Transverse colon (tissue), 4 donors: ENCODE results near the gene CSRNP2. TPM values are rescaled to one million over a fixed set of nuclear protein-coding genes. Genes with fewer than 3 reads are reported as not detected.

Experiments
- DNase-seq: peaks from one replicate; pipeline ENCODE4 v3.0.0-alpha.2; 2019
- H3K27ac ChIP-seq, 4 donors: fragments of 200-600 bp; sonication (generic); 2 replicates each; pipeline ENCODE4 v1.5.1; 2016 to 2018; ENCODE audit warnings: inconsistent platforms in 4 of 4
- H3K27me3 ChIP-seq: fragments of 200-600 bp; sonication (generic); 2 replicates; pipeline ENCODE4 v1.5.1; 2017; ENCODE audit warnings: inconsistent platforms
- H3K36me3 ChIP-seq, 4 donors: fragments of 200-600 bp; sonication (generic); 2 replicates each; pipeline ENCODE4 v1.5.1; 2017 to 2019; ENCODE audit warnings: inconsistent platforms in 4 of 4
- H3K4me1 ChIP-seq, 4 donors: fragments of 200-600 bp; sonication (generic); 2 replicates each; pipeline ENCODE4 v1.5.1; 2017 to 2020; ENCODE audit warnings: inconsistent platforms in 4 of 4
- H3K4me3 ChIP-seq, 4 donors: fragments of 200-600 bp; sonication (generic); 1 replicate in 1 of 4; 2 replicates in 3 of 4; pipeline versions ENCODE4 v1.5.1 to v1.6.1; 2017 to 2019; ENCODE audit warnings: inconsistent platforms in 4 of 4
- H3K9me3 ChIP-seq, 2 donors: fragments of 200-600 bp; sonication (generic); 2 replicates each; pipeline ENCODE4 v1.5.1; 2017 to 2019; ENCODE audit warnings: inconsistent platforms in 2 of 2
- EP300 ChIP-seq: sonication (generic); formaldehyde crosslinking; IDR thresholded peaks from one replicate; pipeline ENCODE4 v1.6.1; 2017; ENCODE audit warnings: antibody characterized with exemption, low read depth
- POLR2A ChIP-seq: fragments of 450-650 bp; IDR thresholded peaks from one replicate; pipeline ENCODE4 v1.6.1; 2016; ENCODE audit warnings: antibody characterized with exemption, mild to moderate bottlenecking, moderate library complexity
- POLR2AphosphoS5 ChIP-seq, 3 donors: sonication (generic); formaldehyde crosslinking; IDR thresholded peaks; one replicate each; pipeline ENCODE4 v1.6.1; 2016; ENCODE audit warnings: antibody characterized with exemption in 3 of 3
- WGBS, 2 donors: methylation state at CpG; one replicate each; pipeline ENCODE4 v1.1.5; 2018; ENCODE audit warnings: low coverage in 1 of 2; 5-methylcytosine and 5-hydroxymethylcytosine counted together
- in situ Hi-C, 4 donors: fragments of 200-750 bp; cut with MboI; loops; one replicate each; pipeline versions ENCODE4 v1.15.0 to v1.15.1; 2017; ENCODE audit warnings: low sequenced_read_pairs in 3 of 4, low pct_ligation_motif_present in 1 of 4, low pct_unique_long_range_greater_than_20kb in 1 of 4
- intact Hi-C: fragments of 100-400 bp; cut with DNase I; formaldehyde crosslinking; loops from one replicate; pipeline ENCODE4 v1.15.1; 2023; ENCODE audit warnings: low total_unique reads
- total RNA-seq, 4 donors: library from RNA; depleted of rRNA; stranded (reverse); fragments of >200 nt; gene quantifications; one replicate each; pipeline ENCODE4 v1.1.0, GENCODE V29; 2016
- TF ChIP-seq, protein P1 (sequence below), 5 experiments: fragments of 200-600 bp in 3 of 5; fragments of 450-650 bp in 2 of 5; sonication (generic) in 3 of 5; IDR thresholded peaks; 1 replicate in 2 of 5; 2 replicates in 3 of 5; pipeline ENCODE4 v1.5.1; 2016 to 2017; ENCODE audit warnings: antibody characterized with exemption in 5 of 5, inconsistent platforms in 3 of 5, mild to moderate bottlenecking in 2 of 5, moderate library complexity in 1 of 5

Gene CSRNP2
- total RNA-seq, 4 donors from 2014 or later: 14.3 to 69.6 (median 25.5) TPM

DNA sequence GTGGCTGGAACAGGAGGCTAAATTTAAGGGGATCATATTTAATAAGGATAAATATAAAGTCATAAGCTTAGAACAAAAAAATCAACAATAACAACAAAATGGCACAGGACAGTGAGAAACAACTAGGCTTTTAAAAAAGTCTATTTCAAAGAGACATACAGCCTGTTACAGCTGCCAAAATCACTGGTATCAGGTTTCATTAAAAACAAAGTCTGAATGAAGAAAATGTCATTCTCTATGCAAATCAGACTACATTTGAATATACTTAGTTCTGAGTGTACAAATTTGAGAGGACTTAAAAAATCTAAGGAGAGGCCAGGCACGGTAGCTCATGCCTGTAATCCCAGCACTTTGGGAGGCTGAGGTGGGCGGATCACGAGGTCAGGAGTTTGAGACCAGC is 45.5 kb upstream of the CSRNP2 start:
- in situ Hi-C loops (no loop called here), intact Hi-C loops (no loop called here)
- 80% methylated on average over 3 of the region's 3 CpGs; no CpG with 5 or more reads in 1 of the 2 donors for WGBS, 2 donors
- no peak for TF ChIP-seq POLR2AphosphoS5 (IDR thresholded peaks at IDR 0.05)
- TF ChIP-seq EP300: no peak
- TF ChIP-seq POLR2A: no peak
- TF ChIP-seq, protein P1, sequence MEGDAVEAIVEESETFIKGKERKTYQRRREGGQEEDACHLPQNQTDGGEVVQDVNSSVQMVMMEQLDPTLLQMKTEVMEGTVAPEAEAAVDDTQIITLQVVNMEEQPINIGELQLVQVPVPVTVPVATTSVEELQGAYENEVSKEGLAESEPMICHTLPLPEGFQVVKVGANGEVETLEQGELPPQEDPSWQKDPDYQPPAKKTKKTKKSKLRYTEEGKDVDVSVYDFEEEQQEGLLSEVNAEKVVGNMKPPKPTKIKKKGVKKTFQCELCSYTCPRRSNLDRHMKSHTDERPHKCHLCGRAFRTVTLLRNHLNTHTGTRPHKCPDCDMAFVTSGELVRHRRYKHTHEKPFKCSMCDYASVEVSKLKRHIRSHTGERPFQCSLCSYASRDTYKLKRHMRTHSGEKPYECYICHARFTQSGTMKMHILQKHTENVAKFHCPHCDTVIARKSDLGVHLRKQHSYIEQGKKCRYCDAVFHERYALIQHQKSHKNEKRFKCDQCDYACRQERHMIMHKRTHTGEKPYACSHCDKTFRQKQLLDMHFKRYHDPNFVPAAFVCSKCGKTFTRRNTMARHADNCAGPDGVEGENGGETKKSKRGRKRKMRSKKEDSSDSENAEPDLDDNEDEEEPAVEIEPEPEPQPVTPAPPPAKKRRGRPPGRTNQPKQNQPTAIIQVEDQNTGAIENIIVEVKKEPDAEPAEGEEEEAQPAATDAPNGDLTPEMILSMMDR (IDR thresholded peaks at IDR 0.05): no peak
- Histone ChIP-seq H3K4me1 (peaks cover 0 to 13% (median 0%) of the 10 kb centered on the region in 4 donors), H3K27ac (no peak overlapping the region), H3K9me3 (no peaks in the 10 kb centered on the region), H3K36me3 (no peaks in the 10 kb centered on the region), H3K27me3 (no peaks in the 10 kb centered on the region), H3K4me3 (no peak overlapping the region)
- DNase-seq: no peak

DNA sequence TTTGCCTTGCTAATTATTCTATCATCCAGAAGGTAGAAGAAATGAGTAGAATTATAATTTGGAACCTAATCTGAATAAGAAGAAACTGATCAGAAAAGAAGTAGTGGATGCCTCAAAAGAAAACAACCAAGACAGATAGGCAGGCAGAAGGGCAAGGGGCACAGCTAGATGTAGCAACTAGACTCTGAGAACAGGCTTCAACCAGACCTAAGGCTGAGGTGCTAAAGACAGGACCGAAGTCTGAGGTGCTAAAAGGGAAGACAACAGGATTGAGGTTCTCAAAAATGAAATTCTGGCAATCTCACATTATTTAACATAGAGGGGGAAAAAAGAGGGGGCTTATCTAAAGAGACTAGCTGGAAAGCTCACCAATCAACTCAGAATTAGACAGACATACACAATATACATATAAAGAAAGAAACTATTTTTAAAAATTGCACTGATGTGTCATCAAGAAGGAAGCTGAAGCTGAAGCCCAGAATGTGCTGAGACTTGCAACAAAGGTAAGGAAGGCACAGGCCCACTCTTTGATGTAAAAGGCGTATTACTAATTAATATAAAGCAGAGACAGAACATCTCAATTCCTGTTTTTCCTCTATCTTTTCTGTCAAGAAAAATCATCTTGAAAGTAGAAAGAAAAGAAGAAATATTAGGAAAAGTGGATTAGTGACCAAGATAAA is 43.8 kb upstream of the CSRNP2 start:
- DNase-seq: no peak
- Histone ChIP-seq H3K4me3 (no peak overlapping the region), H3K9me3 (no peaks in the 10 kb centered on the region), H3K27ac (no peak overlapping the region), H3K36me3 (no peaks in the 10 kb centered on the region), H3K4me1 (no peaks in the 10 kb centered on the region), H3K27me3 (no peaks in the 10 kb centered on the region)
- 90 to 100% methylated on average over 1 to 2 of the region's 2 CpGs for WGBS, 2 donors
- TF ChIP-seq, protein P1 (IDR thresholded peaks at IDR 0.05): no peak
- no peak for TF ChIP-seq POLR2A
- no peak for TF ChIP-seq POLR2AphosphoS5 (IDR thresholded peaks at IDR 0.05)
- TF ChIP-seq EP300: no peak
- in situ Hi-C loops (no loop called here), intact Hi-C loops (no loop called here)

DNA sequence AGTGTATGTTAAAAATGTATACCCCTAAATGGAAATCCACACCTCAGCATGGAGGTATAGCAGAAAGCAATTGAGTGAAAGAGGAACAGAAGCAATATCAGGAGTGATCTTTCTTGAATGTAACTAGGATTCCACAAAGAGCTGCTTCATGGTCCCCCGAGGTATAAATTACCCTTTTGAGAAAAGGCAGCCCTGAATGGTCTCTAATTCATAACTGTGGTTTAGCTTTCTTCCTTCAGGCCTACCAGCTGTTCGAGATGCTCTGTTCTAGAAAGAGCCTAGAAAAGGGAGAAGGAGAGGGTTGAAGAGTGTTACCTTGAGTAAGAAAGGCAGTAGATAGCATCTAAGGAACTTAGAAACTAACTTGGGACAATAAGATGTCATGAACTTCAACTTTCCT is 42.9 kb upstream of the CSRNP2 start:
- DNase-seq: no peak
- Histone ChIP-seq H3K36me3 (no peaks in the 10 kb centered on the region), H3K4me1 (no peaks in the 10 kb centered on the region), H3K4me3 (no peak overlapping the region), H3K27me3 (no peaks in the 10 kb centered on the region), H3K27ac (no peak overlapping the region), H3K9me3 (no peaks in the 10 kb centered on the region)
- TF ChIP-seq, protein P1 (IDR thresholded peaks at IDR 0.05): no peak
- TF ChIP-seq POLR2A (no peak), POLR2AphosphoS5 (IDR thresholded peaks at IDR 0.05) (no peak), EP300 (no peak)
- intact Hi-C loops (no loop called here), in situ Hi-C loops (no loop called here)
- WGBS, 2 donors: 93 to 95% methylated on average over 2 of the region's 2 CpGs

DNA sequence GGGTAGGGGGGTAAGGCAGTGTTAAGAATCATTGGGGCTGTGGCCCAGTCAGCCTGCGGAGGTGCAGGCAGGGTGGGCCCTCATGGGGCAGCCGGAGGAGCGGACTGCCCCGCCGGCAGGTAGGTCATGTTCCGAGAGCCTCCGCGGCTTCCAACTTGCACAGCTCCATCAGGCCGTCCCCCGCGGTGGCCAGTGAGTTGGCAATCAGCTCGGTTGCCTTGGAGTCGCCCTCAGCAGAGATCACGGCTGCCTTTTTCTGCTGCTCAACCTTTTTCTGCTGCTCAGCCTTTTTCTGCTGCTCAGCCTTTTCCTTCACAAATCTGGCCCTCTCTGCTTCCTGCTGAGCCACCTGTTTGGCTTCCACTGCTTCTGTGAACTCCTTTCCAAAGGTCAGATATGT is 41.1 kb upstream of the CSRNP2 start:
- no peaks in the 10 kb centered on the region for H3K9me3 ChIP-seq
- no peak overlapping the region for H3K4me3 ChIP-seq
- no peak overlapping the region for H3K27ac ChIP-seq
- no peaks in the 10 kb centered on the region for H3K36me3 ChIP-seq
- no peaks in the 10 kb centered on the region for H3K4me1 ChIP-seq
- DNase-seq: no peak
- intact Hi-C loops: no loop called here
- no peak for TF ChIP-seq POLR2AphosphoS5 (IDR thresholded peaks at IDR 0.05)
- TF ChIP-seq EP300: no peak
- TF ChIP-seq, protein P1 (IDR thresholded peaks at IDR 0.05): no peak
- no peak for TF ChIP-seq POLR2A
- WGBS, 2 donors: 95 to 100% methylated on average over 1 to 14 of the region's 14 CpGs
- H3K27me3 ChIP-seq: no peaks in the 10 kb centered on the region
- in situ Hi-C loops: no loop called here
